ENCODE measurements around the gene KHDC4. TPM values are rescaled to one million over a fixed set of nuclear protein-coding genes. Genes with fewer than 3 reads are reported as not detected.

The KHDC4 gene
- total RNA-seq, 1 donor from 2014 or later: 48.2 TPM

DNA sequence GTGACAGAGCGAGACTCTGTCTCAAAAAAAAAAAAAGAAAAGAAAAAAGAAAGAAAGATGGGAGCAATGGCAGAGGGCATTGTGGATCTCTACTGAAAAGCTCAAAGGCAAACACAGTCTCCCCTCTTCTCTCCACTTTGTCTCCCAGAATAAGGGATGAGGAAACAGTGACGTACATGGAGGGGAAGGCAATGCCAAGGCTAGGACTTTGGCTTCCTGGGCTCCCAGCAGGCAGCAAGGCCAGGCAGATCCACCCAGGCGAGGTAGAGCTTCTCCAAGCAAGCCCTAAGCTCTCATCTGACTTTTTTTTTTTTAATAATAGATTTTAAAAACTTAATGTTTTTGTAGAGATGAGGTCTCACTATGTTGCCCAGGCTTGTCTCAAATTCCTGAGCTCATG, 39.5 kb upstream of the KHDC4 start:
- peaks cover 86% of the 10 kb centered on the region for H4K20me1 ChIP-seq (ENCODE audit: insufficient read depth, low read length)
- H3K9me3 ChIP-seq (ENCODE audit: insufficient read depth, low read depth, low read length): no peaks in the 10 kb centered on the region
- Mint-ChIP-seq H3K27ac (ENCODE audit: unreplicated experiment) (peak overlapping the region; percentile 70), H3K4me1 (ENCODE audit: low read depth, unreplicated experiment) (peaks cover 52% of the 10 kb centered on the region), H3K9me3 (ENCODE audit: unreplicated experiment) (no peaks in the 10 kb centered on the region), H3K4me3 (ENCODE audit: unreplicated experiment) (peak overlapping the region; percentile 68), H3K27me3 (ENCODE audit: low read depth, unreplicated experiment) (no peaks in the 10 kb centered on the region), H3K36me3 (ENCODE audit: low read depth, unreplicated experiment) (peaks cover 10% of the 10 kb centered on the region)
- peaks cover 99% of the 10 kb centered on the region for H3K79me2 ChIP-seq (ENCODE audit: insufficient read depth, low read length)
- no peak overlapping the region for H3K9ac ChIP-seq (ENCODE audit: low read length)
- H2AFZ ChIP-seq (ENCODE audit: low read depth, low read length): no peak overlapping the region
- H3K4me3 ChIP-seq (ENCODE audit: insufficient read depth, low read depth, low read length): no peak overlapping the region
- peaks cover 66% of the 10 kb centered on the region for H3K4me1 ChIP-seq (ENCODE audit: insufficient read depth, low read length)
- DNase-seq (ENCODE audit: low read depth) (no peak), FAIRE-seq (no peak)
- H3K27ac ChIP-seq (ENCODE audit: low read depth, low read length): no peak overlapping the region
- H3K36me3 ChIP-seq (ENCODE audit: insufficient read depth, low read length): peaks cover 7% of the 10 kb centered on the region
- H3K27me3 ChIP-seq (ENCODE audit: insufficient read depth, low read length): no peaks in the 10 kb centered on the region
- no peak for TF ChIP-seq EZH2 (IDR thresholded peaks at IDR 0.05; ENCODE audit: insufficient read depth, low read length)
- TF ChIP-seq, protein P1, sequence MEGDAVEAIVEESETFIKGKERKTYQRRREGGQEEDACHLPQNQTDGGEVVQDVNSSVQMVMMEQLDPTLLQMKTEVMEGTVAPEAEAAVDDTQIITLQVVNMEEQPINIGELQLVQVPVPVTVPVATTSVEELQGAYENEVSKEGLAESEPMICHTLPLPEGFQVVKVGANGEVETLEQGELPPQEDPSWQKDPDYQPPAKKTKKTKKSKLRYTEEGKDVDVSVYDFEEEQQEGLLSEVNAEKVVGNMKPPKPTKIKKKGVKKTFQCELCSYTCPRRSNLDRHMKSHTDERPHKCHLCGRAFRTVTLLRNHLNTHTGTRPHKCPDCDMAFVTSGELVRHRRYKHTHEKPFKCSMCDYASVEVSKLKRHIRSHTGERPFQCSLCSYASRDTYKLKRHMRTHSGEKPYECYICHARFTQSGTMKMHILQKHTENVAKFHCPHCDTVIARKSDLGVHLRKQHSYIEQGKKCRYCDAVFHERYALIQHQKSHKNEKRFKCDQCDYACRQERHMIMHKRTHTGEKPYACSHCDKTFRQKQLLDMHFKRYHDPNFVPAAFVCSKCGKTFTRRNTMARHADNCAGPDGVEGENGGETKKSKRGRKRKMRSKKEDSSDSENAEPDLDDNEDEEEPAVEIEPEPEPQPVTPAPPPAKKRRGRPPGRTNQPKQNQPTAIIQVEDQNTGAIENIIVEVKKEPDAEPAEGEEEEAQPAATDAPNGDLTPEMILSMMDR (IDR thresholded peaks at IDR 0.05; ENCODE audit: insufficient read depth, low read depth, low read length): no peak
- H3K4me2 ChIP-seq (ENCODE audit: low read length): no peak overlapping the region

DNA sequence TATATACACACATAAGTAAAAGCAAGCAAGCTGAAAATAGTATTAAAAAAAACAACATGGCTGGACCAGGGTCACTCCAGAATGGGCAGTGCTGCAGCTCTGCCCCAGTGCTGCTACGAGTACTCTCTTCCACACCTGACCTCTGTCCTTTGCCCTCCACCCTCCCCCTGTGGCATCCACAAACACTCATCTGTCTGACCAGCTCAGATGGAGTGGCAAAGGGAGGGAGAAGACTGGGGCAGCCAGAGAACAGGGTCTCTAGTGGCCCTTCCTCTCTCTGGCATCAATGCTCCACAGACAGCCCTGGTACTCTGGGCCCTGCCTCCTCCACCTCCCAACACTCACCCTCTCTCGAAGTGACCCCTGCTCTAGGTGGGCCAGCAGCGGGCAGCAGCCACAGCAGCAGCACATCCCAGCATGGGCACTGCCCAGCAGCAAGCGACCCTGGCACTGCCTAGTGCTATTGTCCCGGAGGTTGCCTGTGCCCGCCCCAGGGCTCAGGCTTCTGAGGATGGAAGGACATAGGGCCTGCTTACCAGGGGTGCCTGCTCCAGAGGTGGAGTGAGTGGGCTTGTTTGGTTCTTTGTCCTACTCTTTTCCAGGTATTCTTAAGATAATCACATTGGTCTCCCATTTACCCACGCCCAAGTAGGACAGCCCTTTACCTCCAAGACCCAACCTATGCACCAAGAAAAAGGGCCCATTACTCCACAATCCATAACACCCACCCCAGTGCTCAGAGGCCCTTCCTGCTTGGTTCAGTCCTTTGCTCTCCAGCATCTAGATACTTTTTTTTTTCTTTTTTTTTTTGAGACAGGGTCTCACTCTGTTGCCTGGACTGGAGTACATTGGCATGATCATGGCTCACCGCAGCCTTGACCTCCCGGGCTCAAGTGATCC, 37.9 kb upstream of the KHDC4 start:
- Mint-ChIP-seq H3K4me1 (ENCODE audit: low read depth, unreplicated experiment) (peaks cover 62% of the 10 kb centered on the region), H3K4me3 (ENCODE audit: unreplicated experiment) (peak overlapping the region; percentile 63), H3K27me3 (ENCODE audit: low read depth, unreplicated experiment) (no peaks in the 10 kb centered on the region), H3K27ac (ENCODE audit: unreplicated experiment) (no peak overlapping the region), H3K36me3 (ENCODE audit: low read depth, unreplicated experiment) (peaks cover 14% of the 10 kb centered on the region), H3K9me3 (ENCODE audit: unreplicated experiment) (no peaks in the 10 kb centered on the region)
- no peak for FAIRE-seq
- peaks cover 96% of the 10 kb centered on the region for H4K20me1 ChIP-seq (ENCODE audit: insufficient read depth, low read length)
- H2AFZ ChIP-seq (ENCODE audit: low read depth, low read length): no peak overlapping the region
- H3K9me3 ChIP-seq (ENCODE audit: insufficient read depth, low read depth, low read length): no peaks in the 10 kb centered on the region
- no peak overlapping the region for H3K27ac ChIP-seq (ENCODE audit: low read depth, low read length)
- peaks cover 75% of the 10 kb centered on the region for H3K4me1 ChIP-seq (ENCODE audit: insufficient read depth, low read length)
- no peaks in the 10 kb centered on the region for H3K27me3 ChIP-seq (ENCODE audit: insufficient read depth, low read length)
- TF ChIP-seq, protein P1 (IDR thresholded peaks at IDR 0.05; ENCODE audit: insufficient read depth, low read depth, low read length): no peak
- no peak for TF ChIP-seq EZH2 (IDR thresholded peaks at IDR 0.05; ENCODE audit: insufficient read depth, low read length)
- no peak overlapping the region for H3K4me3 ChIP-seq (ENCODE audit: insufficient read depth, low read depth, low read length)
- H3K79me2 ChIP-seq (ENCODE audit: insufficient read depth, low read length): peaks cover 99% of the 10 kb centered on the region
- peaks cover 20% of the 10 kb centered on the region for H3K36me3 ChIP-seq (ENCODE audit: insufficient read depth, low read length)
- H3K9ac ChIP-seq (ENCODE audit: low read length): no peak overlapping the region
- H3K4me2 ChIP-seq (ENCODE audit: low read length): no peak overlapping the region
- no peak for DNase-seq (ENCODE audit: low read depth)
